AG09309 (cell line): ENCODE measurements around the gene KANK3.

Experiments
- DNase-seq: peaks from one replicate; pipeline ENCODE4 v3.0.0-alpha.2; 2010; ENCODE audit warnings: low read depth
- H3K4me3 ChIP-seq: 2 replicates; pipeline ENCODE4 v1.5.1; 2011; ENCODE audit warnings: mild to moderate bottlenecking, low read depth, low read length, moderate library complexity; ENCODE audit not compliant: control insufficient read depth
- TF ChIP-seq, protein P1 (sequence below): IDR thresholded peaks from 2 replicates; pipeline ENCODE4 v1.5.1; 2011; ENCODE audit warnings: mild to moderate bottlenecking, low read depth, low read length, inconsistent platforms; ENCODE audit not compliant: insufficient read depth, control insufficient read depth; ENCODE audit errors: missing control alignments

Gene KANK3

GRCh38 chr19:8366121-8366581 lies 23.1 kb upstream of the KANK3 start:
- TF ChIP-seq, protein P1, sequence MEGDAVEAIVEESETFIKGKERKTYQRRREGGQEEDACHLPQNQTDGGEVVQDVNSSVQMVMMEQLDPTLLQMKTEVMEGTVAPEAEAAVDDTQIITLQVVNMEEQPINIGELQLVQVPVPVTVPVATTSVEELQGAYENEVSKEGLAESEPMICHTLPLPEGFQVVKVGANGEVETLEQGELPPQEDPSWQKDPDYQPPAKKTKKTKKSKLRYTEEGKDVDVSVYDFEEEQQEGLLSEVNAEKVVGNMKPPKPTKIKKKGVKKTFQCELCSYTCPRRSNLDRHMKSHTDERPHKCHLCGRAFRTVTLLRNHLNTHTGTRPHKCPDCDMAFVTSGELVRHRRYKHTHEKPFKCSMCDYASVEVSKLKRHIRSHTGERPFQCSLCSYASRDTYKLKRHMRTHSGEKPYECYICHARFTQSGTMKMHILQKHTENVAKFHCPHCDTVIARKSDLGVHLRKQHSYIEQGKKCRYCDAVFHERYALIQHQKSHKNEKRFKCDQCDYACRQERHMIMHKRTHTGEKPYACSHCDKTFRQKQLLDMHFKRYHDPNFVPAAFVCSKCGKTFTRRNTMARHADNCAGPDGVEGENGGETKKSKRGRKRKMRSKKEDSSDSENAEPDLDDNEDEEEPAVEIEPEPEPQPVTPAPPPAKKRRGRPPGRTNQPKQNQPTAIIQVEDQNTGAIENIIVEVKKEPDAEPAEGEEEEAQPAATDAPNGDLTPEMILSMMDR = no peak

GRCh38 chr19:8363803-8364771 lies 21.0 kb upstream of the KANK3 start, which contains the start of gene ANGPTL4:
Gene ANGPTL4, plus strand, starts transcription at chr19:8364155. Its CDS starts 167 bp downstream, at chr19:8364322.
- TF ChIP-seq, protein P1 = peak; percentile 15
- peak within 1 kb of the TSS; percentile 49 for H3K4me3 ChIP-seq
- DNase-seq = no peak

More at GRCh38 chr19:8366121-8366581, 23.1 kb upstream of the KANK3 start:
- H3K4me3 ChIP-seq = no peak overlapping the region
- no peak for DNase-seq

DNA sequence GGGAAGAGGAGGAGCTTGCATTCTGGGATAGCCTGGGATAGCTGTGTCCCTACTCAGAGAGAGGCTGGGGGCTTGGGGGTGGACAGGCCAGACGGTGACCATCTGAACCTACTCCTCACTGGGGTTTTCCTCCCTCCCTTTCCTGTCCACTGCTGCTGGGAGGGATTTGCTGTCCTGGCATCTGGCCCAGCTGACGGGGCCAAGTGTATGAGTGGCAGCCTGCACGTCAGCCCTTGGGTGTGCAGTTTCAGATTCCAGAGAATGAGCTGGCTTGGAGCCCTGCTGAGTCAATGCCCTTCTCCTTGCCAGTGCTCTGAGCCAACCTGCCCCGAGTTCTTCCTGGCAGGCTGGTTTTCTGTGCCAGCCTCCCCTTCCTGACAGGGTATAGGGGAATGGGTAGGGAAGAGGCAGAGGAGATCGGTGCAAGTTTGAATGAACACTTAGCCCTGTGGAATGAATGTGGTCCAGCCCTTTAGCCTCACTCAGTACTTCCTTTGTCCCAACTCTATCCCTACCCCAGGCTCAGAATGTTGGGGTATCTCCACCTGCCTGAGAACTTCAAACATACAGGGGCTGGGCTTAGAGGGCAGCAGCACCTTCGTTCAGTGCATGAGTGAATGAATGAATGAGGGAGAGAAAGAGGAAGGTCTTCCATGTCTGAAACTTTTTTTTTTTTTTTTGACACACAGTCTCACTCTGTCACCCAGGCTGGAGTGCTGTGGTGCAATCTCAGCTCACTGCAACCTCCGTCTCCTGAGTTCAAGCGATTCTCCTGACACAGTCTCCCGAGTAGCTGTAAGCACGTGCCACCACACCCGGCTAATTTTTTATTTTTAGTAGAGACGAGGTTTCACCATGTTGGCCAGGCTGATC lies 19.1 kb upstream of the KANK3 start:
- H3K4me3 ChIP-seq = no peak overlapping the region
- TF ChIP-seq, protein P1 = no peak
- DNase-seq = peak; percentile 95

GRCh38 chr19:8360196-8360595 lies 17.1 kb upstream of the KANK3 start:
- H3K4me3 ChIP-seq = no peak overlapping the region
- DNase-seq = no peak
- TF ChIP-seq, protein P1 = no peak

GRCh38 chr19:8358948-8359347 lies 15.9 kb upstream of the KANK3 start:
- no peak for DNase-seq
- no peak overlapping the region for H3K4me3 ChIP-seq
- TF ChIP-seq, protein P1 = no peak

DNA sequence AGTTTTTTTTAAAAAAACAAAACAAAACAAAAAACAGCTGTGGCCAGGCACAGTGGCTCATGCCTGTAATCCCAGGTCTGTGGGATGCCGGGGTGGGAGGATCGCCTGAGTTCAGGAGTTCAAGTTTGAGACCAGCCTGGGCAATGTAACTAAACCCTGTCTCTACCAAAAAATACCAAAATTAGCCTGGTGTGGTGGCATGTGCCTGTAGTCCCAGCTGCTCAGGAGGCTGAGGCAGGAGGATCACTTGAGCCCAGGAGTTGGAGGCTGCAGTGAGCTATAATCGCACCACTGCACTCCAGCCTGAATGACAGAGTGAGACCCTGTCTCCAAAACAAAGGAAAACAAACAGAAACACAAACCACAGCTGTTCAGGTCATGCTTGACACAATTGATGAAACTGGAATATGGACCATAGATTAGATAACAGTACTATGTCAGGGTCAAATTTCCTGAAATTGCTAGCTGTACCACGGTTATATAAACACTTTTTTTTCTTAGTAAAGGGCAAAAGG lies 14.0 kb upstream of the KANK3 start:
- DNase-seq = no peak

More for the DNA sequence above, 14.0 kb upstream of the KANK3 start:
- TF ChIP-seq, protein P1 = no peak
- H3K4me3 ChIP-seq = no peak overlapping the region
